ENCODE data around the gene MBTD1.
"Not testable (repeated sequence)": the region's sequence is repeated elsewhere in the genome, so short reads cannot be mapped to it uniquely, and the experiment has no call there.

Gene MBTD1

GRCh38 chr17:51251010-51251409 is 8.8 kb downstream of the MBTD1 start:
- DNase-seq: no peak

GRCh38 chr17:51250314-51250840 is 9.5 kb downstream of the MBTD1 start:
- DNase-seq: no peak

GRCh38 chr17:51245535-51245934 is 14.3 kb downstream of the MBTD1 start:
- DNase-seq: no peak

- DNase-seq: no peak
These were observed 15.8 kb downstream of the MBTD1 start for GRCh38 chr17:51244041-51244440.

- no peak for DNase-seq
These were observed 19.6 kb downstream of the MBTD1 start for GRCh38 chr17:51240275-51240674.

GRCh38 chr17:51238255-51238887 is 21.5 kb downstream of the MBTD1 start:
- no peak for DNase-seq

- no peak for DNase-seq
These were observed 25.7 kb downstream of the MBTD1 start for GRCh38 chr17:51234162-51234561.

GRCh38 chr17:51231999-51232398 is 27.9 kb downstream of the MBTD1 start:
- no peak for DNase-seq

- no peak for DNase-seq
These were observed 29.5 kb downstream of the MBTD1 start for GRCh38 chr17:51230306-51230705.

GRCh38 chr17:51229889-51230288 is 30.0 kb downstream of the MBTD1 start:
- no peak for DNase-seq

GRCh38 chr17:51228161-51228560 is 31.7 kb downstream of the MBTD1 start:
- DNase-seq: no peak

- not testable (repeated sequence) for DNase-seq
These were observed 34.3 kb downstream of the MBTD1 start for GRCh38 chr17:51225523-51225922.

GRCh38 chr17:51224402-51225262 is 35.2 kb downstream of the MBTD1 start:
- no peak for DNase-seq

- no peak for DNase-seq
These were observed 38.5 kb downstream of the MBTD1 start for GRCh38 chr17:51221322-51221721.

- no peak for DNase-seq
These were observed 41.9 kb downstream of the MBTD1 start for GRCh38 chr17:51217946-51218345.

GRCh38 chr17:51214920-51215319 is 44.9 kb downstream of the MBTD1 start:
- DNase-seq: no peak

GRCh38 chr17:51203838-51204237 is 56.0 kb downstream of the MBTD1 start:
- no peak for DNase-seq

- DNase-seq: no peak
These were observed 59.0 kb downstream of the MBTD1 start for GRCh38 chr17:51200846-51201245.

- no peak for DNase-seq
These were observed 59.6 kb downstream of the MBTD1 start for GRCh38 chr17:51200295-51200694.

GRCh38 chr17:51197754-51198153 is 62.1 kb downstream of the MBTD1 start:
- DNase-seq: no peak

GRCh38 chr17:51191895-51192294 is 68.0 kb downstream of the MBTD1 start:
- no peak for DNase-seq

- no peak for DNase-seq
These were observed 70.2 kb downstream of the MBTD1 start for GRCh38 chr17:51189628-51190027.

- DNase-seq: no peak
These were observed 70.7 kb downstream of the MBTD1 start for GRCh38 chr17:51189162-51189561.

GRCh38 chr17:51188271-51188833 is 71.5 kb downstream of the MBTD1 start:
- DNase-seq: no peak

All from activated CD8-positive, alpha-beta memory T cell treated with anti-CD3 and anti-CD28 coated beads for 24 hours (primary cell).